Measurements from ENCODE around the gene CDHR1. TPM values are rescaled to one million over a fixed set of nuclear protein-coding genes. Genes with fewer than 3 reads are reported as not detected.

Gene CDHR1
- total and polyA plus RNA-seq, 2 of the 8 experiments (the other 6 are each of a cell fraction or from before 2014, with no cell fraction given) = 3.9 to 10.5 TPM

GRCh38 chr10:84158061-84158460 is 36.3 kb upstream of the CDHR1 start:
- H3K79me2 ChIP-seq (ENCODE audit: control insufficient read depth in 1 of 2, insufficient read depth in 2 of 2, low read length in 2 of 2) = no peaks in the 10 kb centered on the region
- H3K23me2 ChIP-seq (ENCODE audit: low read depth, low read length) = no peaks in the 10 kb centered on the region
- peaks cover 0 to 11% (median 4%) of the 10 kb centered on the region in 4 experiments; a peak in 3 of 8 replicates for H3K36me3 ChIP-seq (ENCODE audit: control insufficient read depth in 2 of 4, insufficient read depth in 4 of 4, low read length in 3 of 4)
- H3K23ac ChIP-seq (ENCODE audit: insufficient read length) = no peak overlapping the region
- no peak overlapping the region for H2AK5ac ChIP-seq (ENCODE audit: low read depth, low read length)
- H2BK15ac ChIP-seq (ENCODE audit: low read length) = no peak overlapping the region
- no peak for TF ChIP-seq RXRA (IDR thresholded peaks at IDR 0.05; ENCODE audit: insufficient read depth, low read depth, low read length)
- no peak for TF ChIP-seq SP2 (IDR thresholded peaks at IDR 0.05; ENCODE audit: low read length)
- TF ChIP-seq CEBPB (IDR thresholded peaks at IDR 0.05; ENCODE audit: low read depth, low read length) = no peak
- TF ChIP-seq MAFK (IDR thresholded peaks at IDR 0.05; ENCODE audit: low read depth, low read length) = no peak
- TF ChIP-seq HDAC2 (IDR thresholded peaks at IDR 0.05; ENCODE audit: borderline replicate concordance in 1 of 2, low read depth in 2 of 2, low read length in 2 of 2) = no peak
- no peaks in the 10 kb centered on the region for H3K27me3 ChIP-seq (replicated peaks in 1 of 4; ENCODE audit: control insufficient read depth in 3 of 4, extremely low read depth in 1 of 4, insufficient read depth in 3 of 4, low read length in 3 of 4)
- no peaks in the 10 kb centered on the region for H3K79me1 ChIP-seq (ENCODE audit: low read depth, low read length)
- H2BK120ac ChIP-seq (replicated peaks; ENCODE audit: low read depth, low read length) = no peak overlapping the region
- no peak overlapping the region for H3K27ac ChIP-seq (ENCODE audit: low read depth, low read length)
- peaks cover 2 to 24% (median 17%) of the 10 kb centered on the region in 4 experiments; a peak in 6 of 7 replicates for H3K4me1 ChIP-seq (replicated peaks in 1 of 4; ENCODE audit: control insufficient read depth in 3 of 4, insufficient read depth in 4 of 4, low read length in 3 of 4)
- no peak overlapping the region for H2AFZ ChIP-seq (ENCODE audit: low read length)
- no peak overlapping the region for H2BK5ac ChIP-seq (ENCODE audit: low read depth, low read length)
- H3K18ac ChIP-seq (ENCODE audit: extremely low read depth, low read length) = no peak overlapping the region
- no peak overlapping the region for H4K91ac ChIP-seq (replicated peaks; ENCODE audit: insufficient read length, low read length)
- no peak for DNase-seq (ENCODE audit: low read depth in 1 of 2, low spot score in 2 of 2)
- CTCF ChIA-PET (ENCODE audit: partially characterized antibody) = interaction anchor here (1.4 to 10.9 kb wide), 5 partner anchors 10 to 59 kb away, joined by 3 to 95 read pairs (median 28); no protein-coding TSS in a partner anchor
- WGBS, 2 experiments (ENCODE audit: extremely low coverage in 1 of 2, insufficient coverage in 1 of 2, insufficient read length in 1 of 2, insufficient replicate concordance in 2 of 2, low coverage in 1 of 2, low lambda C conversion rate in 2 of 2, missing lambda C conversion rate in 1 of 2) = 86% methylated on average over 2 of the region's 2 CpGs; no CpG with 5 or more reads in 1 of the 2 experiments
- no peak overlapping the region for H3K4me3 ChIP-seq (ENCODE audit: extremely low read depth in 1 of 4, insufficient read depth in 2 of 4, low read depth in 3 of 4, low read length in 4 of 4)
- no peak overlapping the region for H3K56ac ChIP-seq (replicated peaks; ENCODE audit: insufficient read length, low read depth, low read length)
- no peak overlapping the region for H3K9ac ChIP-seq (replicated peaks in 1 of 4; ENCODE audit: extremely low read depth in 1 of 4, low read depth in 3 of 4, low read length in 3 of 4)
- no peaks in the 10 kb centered on the region for H3K9me3 ChIP-seq (ENCODE audit: insufficient read depth in 2 of 2, low read depth in 1 of 2, low read length in 1 of 2)
- H3K4me2 ChIP-seq (ENCODE audit: insufficient read depth in 1 of 2, low read depth in 2 of 2, low read length in 2 of 2) = no peak overlapping the region
- no peaks in the 10 kb centered on the region for H4K20me1 ChIP-seq (replicated peaks in 1 of 2; ENCODE audit: control insufficient read depth in 1 of 2, insufficient read depth in 2 of 2, low read length in 2 of 2)
- H2BK12ac ChIP-seq (ENCODE audit: low read depth, low read length) = no peak overlapping the region
- no peak for FAIRE-seq
- no peak overlapping the region for H2BK20ac ChIP-seq (ENCODE audit: low read length)
- POLR2A ChIA-PET (ENCODE audit: partially characterized antibody) = interaction anchor here (0.7 to 2.1 kb wide), 6 partner anchors 11 to 97 kb away, joined by 3 to 13 read pairs (median 3); partner anchors contain the start of gene GHITM
- H4K8ac ChIP-seq (ENCODE audit: extremely low read depth, insufficient read depth, low read length) = no peak overlapping the region
- no peak overlapping the region for H3K14ac ChIP-seq (ENCODE audit: insufficient read length)
- H4K5ac ChIP-seq (ENCODE audit: insufficient read length, low read depth, low read length) = no peak overlapping the region
- no peak overlapping the region for H3K4ac ChIP-seq (replicated peaks; ENCODE audit: insufficient read length, low read depth, low read length)

Measured in H1 (cell line).